ENCODE measurements around the gene C5orf52.

DNA sequence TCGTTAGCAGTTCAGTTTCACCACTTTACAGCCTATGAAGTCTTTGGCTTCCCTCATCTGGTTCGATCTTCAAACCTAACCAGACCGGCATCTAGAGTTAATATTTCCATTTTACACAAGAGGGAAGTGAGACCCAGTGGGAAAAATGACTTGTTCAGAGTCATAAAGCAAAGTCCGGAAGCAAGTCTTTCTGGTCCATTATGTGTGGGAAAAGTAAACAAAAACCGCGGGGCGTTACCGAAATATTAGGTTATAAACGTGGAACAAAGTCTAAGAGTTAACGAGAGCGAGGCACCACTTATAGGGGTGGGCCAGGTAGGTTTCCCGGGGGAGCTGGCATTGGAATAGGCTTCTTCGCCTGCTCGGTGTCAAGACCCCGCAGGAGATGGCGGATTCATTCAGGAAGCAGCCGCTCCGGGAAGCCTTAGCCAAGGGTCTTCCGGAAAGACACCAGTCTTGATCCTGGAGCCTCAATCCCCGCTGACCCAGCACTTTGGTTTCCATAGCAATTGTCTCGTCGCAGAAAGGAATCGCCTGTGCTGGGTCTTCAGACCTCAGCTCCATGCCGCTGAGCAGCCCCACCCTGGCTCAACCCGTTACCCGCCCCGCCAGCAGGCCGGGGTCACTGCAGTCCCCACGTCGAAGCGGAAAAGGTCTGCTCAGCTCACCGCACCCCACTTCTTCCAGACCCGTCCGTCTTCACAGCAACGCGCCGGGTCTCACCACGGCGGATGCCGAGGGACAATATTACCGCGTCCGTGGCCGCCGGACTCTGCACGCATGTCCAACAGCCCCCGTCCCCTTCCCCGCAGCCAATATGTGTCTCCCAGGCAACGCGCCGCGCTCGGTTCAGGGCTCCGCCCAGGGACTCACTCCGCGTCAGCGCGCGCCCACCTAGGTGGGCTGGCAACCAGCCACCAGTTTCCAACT, at the start of gene C5orf52:
- TF ChIP-seq, protein P1, sequence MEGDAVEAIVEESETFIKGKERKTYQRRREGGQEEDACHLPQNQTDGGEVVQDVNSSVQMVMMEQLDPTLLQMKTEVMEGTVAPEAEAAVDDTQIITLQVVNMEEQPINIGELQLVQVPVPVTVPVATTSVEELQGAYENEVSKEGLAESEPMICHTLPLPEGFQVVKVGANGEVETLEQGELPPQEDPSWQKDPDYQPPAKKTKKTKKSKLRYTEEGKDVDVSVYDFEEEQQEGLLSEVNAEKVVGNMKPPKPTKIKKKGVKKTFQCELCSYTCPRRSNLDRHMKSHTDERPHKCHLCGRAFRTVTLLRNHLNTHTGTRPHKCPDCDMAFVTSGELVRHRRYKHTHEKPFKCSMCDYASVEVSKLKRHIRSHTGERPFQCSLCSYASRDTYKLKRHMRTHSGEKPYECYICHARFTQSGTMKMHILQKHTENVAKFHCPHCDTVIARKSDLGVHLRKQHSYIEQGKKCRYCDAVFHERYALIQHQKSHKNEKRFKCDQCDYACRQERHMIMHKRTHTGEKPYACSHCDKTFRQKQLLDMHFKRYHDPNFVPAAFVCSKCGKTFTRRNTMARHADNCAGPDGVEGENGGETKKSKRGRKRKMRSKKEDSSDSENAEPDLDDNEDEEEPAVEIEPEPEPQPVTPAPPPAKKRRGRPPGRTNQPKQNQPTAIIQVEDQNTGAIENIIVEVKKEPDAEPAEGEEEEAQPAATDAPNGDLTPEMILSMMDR (IDR thresholded peaks at IDR 0.05; ENCODE audit: insufficient read depth, low read depth, low read length), result no peak
- TF ChIP-seq EZH2 (IDR thresholded peaks at IDR 0.05; ENCODE audit: insufficient read depth, low read length), result no peak

Data from astrocyte (in vitro differentiated cells and primary cell).